SK-N-MC (cell line): Measurements from ENCODE around the gene TRIM29.

Source experiments
- EZH2 ChIP-seq: fragments of 200-600 bp; sonication (generic); IDR thresholded peaks from one replicate; pipeline ENCODE4 v1.6.1; 2017; ENCODE audit warnings: antibody characterized with exemption
- POLR2AphosphoS5 ChIP-seq: IDR thresholded peaks from 2 replicates; pipeline ENCODE4 v1.6.1; 2012; ENCODE audit warnings: mild to moderate bottlenecking, low read depth, low read length, borderline replicate concordance

DNA sequence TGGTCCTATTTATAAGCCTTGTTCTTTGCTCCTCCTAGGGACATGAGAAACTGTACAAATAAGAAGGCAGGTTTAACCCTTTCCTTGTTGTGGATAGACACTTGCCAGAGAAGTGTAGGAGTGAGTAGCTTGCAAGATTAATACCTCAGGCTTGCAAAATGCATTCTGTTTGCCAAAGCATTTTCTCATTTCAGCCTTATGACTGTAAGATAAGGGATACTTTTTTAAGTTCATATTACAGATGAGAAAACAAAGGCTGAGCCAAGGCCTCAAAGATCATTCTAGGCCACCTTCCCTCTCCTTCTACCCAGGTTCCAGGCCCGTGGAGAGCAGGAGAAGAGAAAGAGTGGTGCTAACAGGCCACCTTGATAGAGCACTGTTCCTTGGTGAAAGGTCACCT is 46.8 kb downstream of the TRIM29 start:
- no peak for TF ChIP-seq EZH2
- no peak for TF ChIP-seq POLR2AphosphoS5
